ENCODE data around the gene POR. TPM values are rescaled to one million over a fixed set of nuclear protein-coding genes. Genes with fewer than 3 reads are reported as not detected.

POR gene
- total RNA-seq, 1 donor = 73.1 TPM

DNA sequence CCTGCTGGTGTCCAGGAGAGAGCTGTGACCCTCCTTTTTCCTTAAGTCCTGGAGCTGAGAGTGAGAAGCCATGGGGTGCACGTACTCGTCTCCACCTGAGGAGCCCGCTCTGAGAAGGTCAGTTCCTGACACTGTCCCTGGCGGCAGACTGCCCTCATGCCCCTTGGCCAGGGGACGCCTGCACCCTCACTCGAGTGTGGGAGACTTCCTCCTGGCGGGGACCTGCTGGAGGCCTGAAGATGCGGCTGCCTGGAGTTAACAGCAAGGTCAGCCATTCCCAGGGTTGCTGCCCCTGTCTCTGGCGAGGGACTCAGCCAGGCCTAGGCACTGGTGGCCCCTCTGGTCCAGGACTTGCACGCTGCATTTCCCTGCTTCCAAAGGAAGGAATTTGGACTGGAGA lies 53.1 kb downstream of the POR start:
- Histone ChIP-seq H3K4me2 (ENCODE audit: insufficient read depth, low read length) (no peak overlapping the region), H3K4me3 (ENCODE audit: insufficient read depth, low read length) (no peak overlapping the region)

DNA sequence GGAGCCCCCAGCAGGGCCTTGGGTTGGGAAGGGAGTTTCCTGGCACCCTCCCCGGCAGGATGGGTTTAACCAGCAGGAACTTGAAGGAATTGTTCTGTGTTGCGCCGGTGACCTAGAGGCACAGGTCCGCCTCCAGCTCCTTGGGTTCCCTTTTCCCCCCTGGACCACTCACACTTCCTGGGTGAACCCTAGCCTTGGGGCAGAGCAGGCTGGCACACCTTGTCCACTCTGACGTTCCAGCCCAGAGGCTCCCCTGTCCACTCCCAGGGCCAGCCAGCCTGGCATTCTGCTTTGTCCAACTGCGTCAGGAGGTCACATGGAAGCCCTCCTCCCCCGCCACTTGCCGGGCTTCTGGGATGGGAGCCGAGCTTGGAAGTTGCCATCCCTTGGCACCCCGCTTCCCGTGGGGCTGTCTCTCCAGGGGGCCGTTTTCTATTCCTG lies 53.6 kb downstream of the POR start:
- Histone ChIP-seq H3K4me3 (ENCODE audit: insufficient read depth, low read length) (no peak overlapping the region), H3K9me3 (ENCODE audit: low read depth, low read length) (no peaks in the 10 kb centered on the region), H4K20me1 (ENCODE audit: insufficient read depth, low read length) (no peaks in the 10 kb centered on the region), H3K36me3 (ENCODE audit: insufficient read depth, low read length) (peaks cover 2% of the 10 kb centered on the region), H3K4me2 (ENCODE audit: insufficient read depth, low read length) (no peak overlapping the region), H3K4me1 (ENCODE audit: insufficient read depth, low read length) (peaks cover 8% of the 10 kb centered on the region), H3K27me3 (ENCODE audit: insufficient read depth, low read length) (no peaks in the 10 kb centered on the region), H3K27ac (ENCODE audit: low read depth, low read length) (no peak overlapping the region), H2AFZ (ENCODE audit: low read length) (no peak overlapping the region), H3K79me2 (ENCODE audit: insufficient read depth, low read length) (no peaks in the 10 kb centered on the region)
- TF ChIP-seq, protein P1, sequence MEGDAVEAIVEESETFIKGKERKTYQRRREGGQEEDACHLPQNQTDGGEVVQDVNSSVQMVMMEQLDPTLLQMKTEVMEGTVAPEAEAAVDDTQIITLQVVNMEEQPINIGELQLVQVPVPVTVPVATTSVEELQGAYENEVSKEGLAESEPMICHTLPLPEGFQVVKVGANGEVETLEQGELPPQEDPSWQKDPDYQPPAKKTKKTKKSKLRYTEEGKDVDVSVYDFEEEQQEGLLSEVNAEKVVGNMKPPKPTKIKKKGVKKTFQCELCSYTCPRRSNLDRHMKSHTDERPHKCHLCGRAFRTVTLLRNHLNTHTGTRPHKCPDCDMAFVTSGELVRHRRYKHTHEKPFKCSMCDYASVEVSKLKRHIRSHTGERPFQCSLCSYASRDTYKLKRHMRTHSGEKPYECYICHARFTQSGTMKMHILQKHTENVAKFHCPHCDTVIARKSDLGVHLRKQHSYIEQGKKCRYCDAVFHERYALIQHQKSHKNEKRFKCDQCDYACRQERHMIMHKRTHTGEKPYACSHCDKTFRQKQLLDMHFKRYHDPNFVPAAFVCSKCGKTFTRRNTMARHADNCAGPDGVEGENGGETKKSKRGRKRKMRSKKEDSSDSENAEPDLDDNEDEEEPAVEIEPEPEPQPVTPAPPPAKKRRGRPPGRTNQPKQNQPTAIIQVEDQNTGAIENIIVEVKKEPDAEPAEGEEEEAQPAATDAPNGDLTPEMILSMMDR (IDR thresholded peaks at IDR 0.05; ENCODE audit: extremely low read depth, low read depth, low read length) = no peak
- DNase-seq (ENCODE audit: insufficient read length, low spot score, missing footprints) = no peak

More for the DNA sequence above, 53.1 kb downstream of the POR start:
- Histone ChIP-seq H3K79me2 (ENCODE audit: insufficient read depth, low read length) (no peaks in the 10 kb centered on the region), H3K27ac (ENCODE audit: low read depth, low read length) (no peak overlapping the region), H2AFZ (ENCODE audit: low read length) (no peak overlapping the region), H3K4me1 (ENCODE audit: insufficient read depth, low read length) (peaks cover 14% of the 10 kb centered on the region), H3K9me3 (ENCODE audit: low read depth, low read length) (no peaks in the 10 kb centered on the region), H3K36me3 (ENCODE audit: insufficient read depth, low read length) (no peaks in the 10 kb centered on the region), H4K20me1 (ENCODE audit: insufficient read depth, low read length) (no peaks in the 10 kb centered on the region), H3K27me3 (ENCODE audit: insufficient read depth, low read length) (no peaks in the 10 kb centered on the region)
- DNase-seq (ENCODE audit: insufficient read length, low spot score, missing footprints) = no peak
- TF ChIP-seq, protein P1 (IDR thresholded peaks at IDR 0.05; ENCODE audit: extremely low read depth, low read depth, low read length) = no peak

GRCh38 chr7:75969182-75969581 lies 54.2 kb downstream of the POR start:
- Histone ChIP-seq H2AFZ (ENCODE audit: low read length) (no peak overlapping the region), H4K20me1 (ENCODE audit: insufficient read depth, low read length) (no peaks in the 10 kb centered on the region), H3K4me1 (ENCODE audit: insufficient read depth, low read length) (peaks cover 6% of the 10 kb centered on the region), H3K9me3 (ENCODE audit: low read depth, low read length) (no peaks in the 10 kb centered on the region), H3K4me3 (ENCODE audit: insufficient read depth, low read length) (no peak overlapping the region), H3K4me2 (ENCODE audit: insufficient read depth, low read length) (no peak overlapping the region), H3K36me3 (ENCODE audit: insufficient read depth, low read length) (peaks cover 2% of the 10 kb centered on the region), H3K79me2 (ENCODE audit: insufficient read depth, low read length) (no peaks in the 10 kb centered on the region), H3K27ac (ENCODE audit: low read depth, low read length) (no peak overlapping the region), H3K27me3 (ENCODE audit: insufficient read depth, low read length) (no peaks in the 10 kb centered on the region)
- no peak for DNase-seq (ENCODE audit: insufficient read length, low spot score, missing footprints)
- TF ChIP-seq, protein P1 (IDR thresholded peaks at IDR 0.05; ENCODE audit: extremely low read depth, low read depth, low read length) = no peak

DNA sequence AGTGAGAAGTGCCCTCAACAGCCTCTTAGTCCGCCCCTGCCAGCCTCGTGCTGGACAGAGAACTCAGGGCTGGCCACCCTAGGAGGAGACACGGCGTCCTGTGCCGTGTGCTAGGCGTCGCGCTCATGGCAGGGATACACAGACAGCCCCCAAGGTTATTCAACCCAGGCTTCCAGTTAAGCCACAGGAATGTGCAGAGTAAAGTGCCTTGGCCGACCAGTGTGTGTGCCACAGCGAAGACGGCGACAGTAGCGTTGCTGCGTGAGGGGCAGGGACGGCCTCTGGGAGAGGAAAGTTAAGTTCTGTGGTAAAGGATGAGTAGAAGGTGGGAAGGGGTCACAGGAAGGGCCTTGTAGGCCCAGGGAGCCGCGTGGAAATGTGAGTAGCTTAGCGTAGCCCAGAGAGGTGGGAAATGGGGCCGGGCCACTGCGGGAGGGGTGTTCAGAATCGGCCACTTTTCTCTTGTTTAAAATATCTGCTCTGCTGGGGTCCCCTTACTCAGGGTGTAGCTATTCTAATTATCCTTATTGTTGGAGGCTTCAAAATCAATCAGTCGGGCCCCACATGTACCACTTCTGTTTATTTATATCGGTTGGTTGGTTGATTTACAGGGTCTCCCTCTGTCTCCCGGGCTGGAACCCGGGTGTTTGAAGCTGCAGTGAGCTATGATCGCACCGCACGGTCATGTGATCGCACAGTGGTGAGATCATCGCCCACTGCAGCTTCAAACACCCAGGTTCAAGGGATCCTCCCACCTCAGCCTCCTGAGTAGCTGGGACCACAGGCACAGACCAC lies 54.9 kb downstream of the POR start:
- no peak for DNase-seq (ENCODE audit: insufficient read length, low spot score, missing footprints)
- Histone ChIP-seq H3K4me3 (ENCODE audit: insufficient read depth, low read length) (no peak overlapping the region), H3K9me3 (ENCODE audit: low read depth, low read length) (no peaks in the 10 kb centered on the region), H3K36me3 (ENCODE audit: insufficient read depth, low read length) (peaks cover 2% of the 10 kb centered on the region), H3K27me3 (ENCODE audit: insufficient read depth, low read length) (no peaks in the 10 kb centered on the region), H3K4me2 (ENCODE audit: insufficient read depth, low read length) (no peak overlapping the region), H3K79me2 (ENCODE audit: insufficient read depth, low read length) (no peaks in the 10 kb centered on the region), H4K20me1 (ENCODE audit: insufficient read depth, low read length) (no peaks in the 10 kb centered on the region), H2AFZ (ENCODE audit: low read length) (no peak overlapping the region), H3K27ac (ENCODE audit: low read depth, low read length) (no peak overlapping the region), H3K4me1 (ENCODE audit: insufficient read depth, low read length) (peaks cover 6% of the 10 kb centered on the region)
- TF ChIP-seq, protein P1 (IDR thresholded peaks at IDR 0.05; ENCODE audit: extremely low read depth, low read depth, low read length) = no peak

Data from osteoblast (primary cell).